HG03045 (cell line): Measurements from ENCODE around the gene SLC38A11.
"Not testable (repeated sequence)": the region's sequence is repeated elsewhere in the genome, so short reads cannot be mapped to it uniquely, and the experiment has no call there.

Experiments
- ATAC-seq: cut with Tn5 transposase; IDR thresholded peaks from one replicate; pipeline ENCODE4 v1.9.1; 2021; ENCODE audit warnings: mild to moderate bottlenecking, moderate library complexity; ENCODE audit not compliant: unreplicated experiment

The SLC38A11 gene

DNA sequence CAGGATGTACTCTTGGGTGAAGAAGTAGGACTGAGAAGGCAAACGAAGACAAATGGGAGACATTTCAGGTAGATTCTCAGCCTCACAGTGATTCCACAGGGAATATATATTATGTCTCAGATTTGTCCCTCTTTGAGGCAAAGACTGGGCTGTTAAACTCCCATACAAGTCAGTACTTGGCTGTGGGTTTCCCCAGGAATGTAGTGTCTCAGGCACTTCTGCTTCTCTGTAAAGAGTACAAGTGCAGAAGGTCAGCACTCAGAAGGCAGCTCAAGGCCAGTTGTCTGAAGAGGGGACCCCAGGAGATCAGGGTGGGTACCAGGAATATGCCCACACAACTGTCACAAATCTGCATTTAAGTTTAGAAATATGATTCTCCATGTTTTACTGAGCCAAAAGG, 73.8 kb downstream of the SLC38A11 start:
- ATAC-seq: no peak

DNA sequence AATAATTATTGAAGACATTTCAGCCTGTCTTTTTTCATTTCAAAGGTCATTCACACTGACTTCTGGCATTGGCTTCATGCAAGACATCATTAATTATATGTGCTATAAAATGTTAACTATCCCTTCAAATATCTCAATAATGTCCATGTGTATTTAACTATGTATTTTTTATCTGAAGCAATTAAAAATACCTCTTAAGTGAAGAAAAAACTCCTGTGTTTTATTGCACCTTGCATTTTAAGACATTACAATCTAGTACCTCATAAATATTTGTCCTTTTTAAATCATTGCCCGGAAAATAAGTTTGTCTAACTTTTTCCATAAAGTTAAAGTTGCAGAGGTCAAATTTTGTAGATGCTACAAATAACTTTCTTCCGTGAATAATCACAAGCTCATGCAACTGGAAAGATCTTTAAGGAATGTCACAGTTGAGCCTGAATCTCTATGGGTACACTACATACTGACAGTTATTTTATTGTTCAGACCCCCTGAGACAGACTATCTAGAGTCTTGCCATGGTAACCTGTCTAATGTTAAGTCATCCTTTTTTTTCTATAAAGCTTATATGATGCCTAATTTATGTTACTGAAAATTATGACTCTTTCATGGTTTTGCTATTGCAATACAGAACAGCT, 75.3 kb downstream of the SLC38A11 start:
- no peak for ATAC-seq

DNA sequence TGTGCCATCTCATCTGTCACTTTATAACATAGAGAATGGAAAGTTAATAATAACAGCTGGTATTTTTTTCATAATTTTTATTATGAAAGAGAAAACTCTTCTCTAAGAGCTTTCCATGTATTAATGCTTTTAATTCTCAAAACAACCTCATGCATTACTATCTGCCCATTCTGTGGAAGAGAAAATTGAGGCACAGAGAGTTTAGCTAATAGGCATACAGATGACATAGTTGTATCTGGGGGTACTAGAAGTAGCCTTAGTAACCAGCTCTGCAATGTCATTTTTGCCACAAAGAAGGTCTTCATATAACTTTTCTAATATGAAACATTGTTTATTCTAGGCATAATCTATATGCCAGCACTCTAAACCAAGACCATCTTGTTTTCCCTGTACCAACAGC, 77.4 kb downstream of the SLC38A11 start:
- no peak for ATAC-seq

DNA sequence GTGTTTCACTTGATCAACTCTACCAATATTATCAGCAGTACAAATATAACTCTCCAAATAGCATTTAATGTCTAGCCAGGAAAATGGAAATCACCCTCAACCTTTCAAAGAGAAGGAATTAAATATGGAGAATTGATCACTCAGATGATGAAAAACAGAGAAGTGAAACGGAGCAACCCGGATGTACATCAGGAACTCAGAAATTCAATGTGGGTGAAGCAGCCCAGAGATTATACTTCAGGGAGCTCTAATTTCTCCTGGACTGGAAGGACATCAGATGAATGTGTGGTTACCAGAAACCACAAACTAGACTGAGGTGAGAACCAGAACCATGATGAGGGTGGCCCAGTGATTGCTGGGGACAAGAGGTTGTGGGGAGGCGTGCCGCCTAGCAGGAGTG, 78.2 kb downstream of the SLC38A11 start:
- no peak for ATAC-seq

DNA sequence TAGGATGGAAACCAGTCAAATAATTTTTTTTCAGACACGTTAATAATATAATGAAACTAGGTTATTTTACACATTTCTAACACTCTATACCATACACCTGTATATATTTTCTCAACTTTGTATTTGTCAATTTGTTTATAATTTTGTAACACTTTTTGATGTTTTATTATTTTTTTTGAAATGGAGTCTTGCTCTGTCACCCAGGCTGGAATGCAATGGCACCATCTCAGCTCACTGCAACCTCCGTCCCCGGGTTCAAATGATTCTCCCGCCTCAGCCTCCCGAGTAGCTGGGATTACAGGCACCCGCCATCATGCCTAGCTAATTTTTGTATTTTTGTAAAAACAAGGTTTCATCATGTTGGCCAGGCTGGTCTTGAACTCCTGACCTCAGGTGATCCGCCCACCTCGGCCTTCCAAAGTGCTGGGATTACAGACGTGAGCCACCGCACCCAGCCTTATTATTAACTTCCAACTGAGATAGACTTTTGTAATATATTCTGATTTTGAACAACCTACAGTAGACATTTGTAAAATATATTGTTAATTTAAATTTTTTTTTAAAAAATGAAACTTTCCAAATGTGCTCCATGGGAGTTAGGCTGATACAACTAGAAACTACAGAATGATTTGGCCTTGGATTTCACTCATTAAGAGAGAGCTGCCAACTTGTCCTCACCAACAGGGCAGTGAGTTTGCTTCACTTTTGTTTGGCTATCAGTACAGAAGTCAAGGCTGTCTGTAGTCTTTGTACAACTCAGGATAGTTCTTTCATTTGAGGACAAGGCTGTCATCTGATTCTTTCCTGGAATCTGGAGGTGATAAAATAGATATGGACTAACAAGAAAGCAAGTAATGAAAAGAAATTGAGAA, 79.8 kb downstream of the SLC38A11 start:
- no peak for ATAC-seq

DNA sequence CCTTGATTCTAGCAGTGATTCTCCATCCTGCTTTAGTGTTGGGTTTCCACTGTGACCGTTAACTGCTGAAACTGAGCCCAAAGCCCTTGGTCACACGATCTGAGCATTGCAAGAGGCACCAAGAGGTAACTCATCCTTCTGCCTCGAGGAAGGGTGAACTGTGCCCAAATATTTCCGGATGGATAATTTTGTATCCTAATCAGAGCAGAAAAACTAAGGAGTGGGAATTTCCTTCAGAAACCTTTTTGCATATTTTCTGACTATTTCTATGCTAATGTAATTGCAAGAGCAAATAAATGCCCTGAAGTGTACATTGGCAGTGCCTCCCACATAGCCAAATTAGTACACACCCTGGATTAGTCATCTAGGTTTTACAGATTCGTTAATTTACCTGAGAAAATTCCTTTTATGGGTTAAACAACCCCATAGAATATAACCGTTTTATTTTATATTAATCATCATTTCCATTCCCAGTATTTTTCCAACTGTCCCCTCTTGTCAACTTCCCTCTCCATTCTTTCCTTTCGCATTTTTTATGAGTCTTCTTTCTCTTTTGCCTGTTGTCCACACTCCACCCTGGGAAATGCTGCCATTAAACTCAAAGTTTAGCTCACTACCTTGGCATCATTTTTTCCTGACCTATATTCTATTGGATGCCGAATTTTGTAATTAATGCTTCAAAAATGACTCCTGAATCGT, 82.0 kb downstream of the SLC38A11 start:
- ATAC-seq: no peak

DNA sequence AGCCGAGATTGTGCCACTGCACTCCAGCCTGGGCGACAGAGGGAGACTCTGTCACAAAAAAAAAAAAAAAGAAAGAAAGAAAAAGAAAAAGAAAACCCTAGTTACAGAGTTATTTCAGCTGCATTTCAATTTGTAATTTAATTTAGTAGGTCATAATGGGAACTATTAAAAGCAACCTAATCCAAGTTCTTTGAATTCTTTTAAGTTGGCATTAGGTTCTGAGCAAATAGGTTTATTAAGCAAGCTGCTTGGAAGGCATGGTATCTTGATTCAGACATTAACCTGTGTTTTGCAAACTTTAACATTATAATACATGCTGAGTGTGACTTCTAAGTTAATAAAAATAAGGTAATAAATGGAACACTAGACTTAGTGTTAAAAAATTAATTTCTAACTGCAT, 83.9 kb downstream of the SLC38A11 start:
- no peak for ATAC-seq

DNA sequence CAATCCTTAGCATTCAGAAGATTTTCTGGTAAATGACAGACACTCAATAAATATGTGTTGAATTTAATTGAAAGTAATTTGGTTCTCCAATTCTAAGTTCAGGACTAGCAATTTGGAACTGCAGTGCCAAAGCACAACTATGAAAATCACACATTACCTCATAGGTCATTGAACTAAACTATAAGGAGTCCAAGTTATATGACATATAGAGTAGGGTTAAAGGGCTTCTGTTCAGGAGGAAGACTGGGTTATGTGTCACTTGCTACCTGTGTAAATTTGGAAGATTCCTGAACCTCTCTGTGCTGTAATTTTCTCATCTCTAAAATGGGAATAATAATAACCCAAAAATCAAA, 85.9 kb downstream of the SLC38A11 start:
- no peak for ATAC-seq

DNA sequence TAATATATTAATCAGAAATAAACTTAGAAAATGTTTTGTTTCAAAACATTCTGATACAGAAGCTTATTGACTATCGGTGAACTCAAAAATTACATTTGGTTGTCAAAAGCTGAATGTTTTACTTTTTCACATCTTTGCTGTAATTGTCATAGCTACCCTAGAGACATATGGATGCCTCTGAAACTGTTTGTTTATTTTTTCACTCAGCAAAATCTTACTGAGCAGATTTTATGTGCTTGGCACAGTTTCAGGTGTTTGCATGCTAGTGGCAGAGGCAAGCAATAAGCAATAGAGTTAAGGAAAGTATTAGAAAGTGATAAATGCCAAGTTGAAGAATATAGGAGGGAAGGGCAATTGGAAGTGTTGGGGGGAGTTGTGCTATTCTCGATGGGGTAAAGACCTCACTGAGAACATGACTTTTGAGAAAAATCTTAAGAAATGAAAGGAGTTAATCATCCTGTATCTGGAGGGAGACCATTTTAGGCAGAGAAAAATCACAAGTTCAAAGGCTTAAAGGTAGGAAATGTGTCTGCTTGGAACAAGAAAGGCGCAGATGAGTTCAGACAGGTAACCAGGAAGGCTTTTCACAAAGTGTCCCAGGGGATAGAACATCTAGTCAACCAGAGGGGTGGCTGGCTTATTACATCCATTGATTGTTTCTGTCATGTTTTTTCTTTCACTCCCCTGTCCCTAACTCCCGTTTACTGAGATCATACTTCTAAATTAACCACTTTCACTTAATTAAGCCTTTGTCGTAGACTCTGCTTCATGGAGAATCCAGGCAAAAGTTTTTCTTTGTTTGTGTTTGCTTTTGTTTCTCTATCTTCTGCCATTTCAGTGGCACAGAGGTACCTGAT, 86.5 kb downstream of the SLC38A11 start:
- ATAC-seq: no peak

DNA sequence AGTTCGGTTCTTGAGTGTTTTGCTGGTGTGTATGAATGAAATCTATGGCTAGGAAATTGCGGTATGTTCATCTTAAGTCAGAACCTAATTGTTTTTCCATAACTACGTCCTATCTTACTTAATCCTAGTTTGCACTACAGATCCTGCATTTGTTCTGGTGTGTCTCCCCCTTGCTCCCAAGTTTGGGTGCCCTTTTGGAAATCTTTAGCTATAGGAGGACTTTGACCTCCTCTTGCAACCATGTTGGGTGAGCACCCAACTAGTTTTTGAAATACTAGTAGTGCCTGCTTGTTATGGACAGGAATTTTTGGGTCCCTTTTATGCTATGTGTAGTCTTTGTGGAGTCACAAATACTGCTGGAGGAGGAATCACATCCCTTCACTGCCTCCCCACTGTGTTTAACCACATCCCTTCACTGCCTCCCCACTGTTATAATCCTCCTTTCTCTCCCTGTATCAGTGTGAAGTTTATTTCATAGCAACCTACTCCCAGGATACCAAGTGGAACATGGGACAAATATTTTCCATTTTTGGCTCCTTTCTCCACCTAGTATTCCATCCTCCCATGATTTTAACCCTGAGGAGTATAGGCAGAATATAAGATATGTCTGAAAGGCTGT, 87.4 kb downstream of the SLC38A11 start:
- ATAC-seq: no peak

DNA sequence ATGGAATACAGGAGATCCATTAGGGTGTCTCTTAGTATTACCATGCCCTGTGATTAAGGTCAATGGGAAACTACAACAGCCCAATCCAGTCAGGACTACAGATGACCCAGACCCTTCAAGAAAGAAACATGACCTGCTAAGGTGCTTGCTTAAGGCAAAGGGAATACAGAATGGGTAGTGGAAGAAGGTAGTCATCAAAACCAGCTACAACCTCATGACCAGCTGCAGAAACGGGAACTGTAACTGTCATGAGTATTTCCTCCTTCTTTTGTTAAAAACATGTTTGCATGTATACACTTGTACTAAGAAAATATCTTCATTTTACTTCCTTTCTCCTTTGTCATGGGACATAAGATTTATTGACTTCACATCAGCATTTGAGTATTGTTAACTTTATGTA, 88.9 kb downstream of the SLC38A11 start:
- not testable (repeated sequence) for ATAC-seq

DNA sequence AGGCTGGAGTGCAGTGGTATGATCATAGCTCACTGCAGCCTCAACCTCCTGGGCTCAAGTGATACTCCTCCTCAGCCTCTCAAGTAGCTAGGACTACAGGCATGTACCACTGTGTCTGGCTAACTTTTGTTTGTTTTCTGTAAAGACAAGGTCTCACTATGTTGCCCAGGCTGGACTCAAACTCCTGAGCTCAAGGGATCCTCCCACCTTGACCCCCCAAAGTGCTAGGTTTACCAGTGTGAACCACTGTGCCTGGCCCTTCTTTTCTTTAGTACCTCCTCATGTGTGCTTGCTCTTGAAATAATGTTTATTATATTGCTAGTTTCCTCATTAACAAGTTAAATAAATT, 94.7 kb downstream of the SLC38A11 start:
- ATAC-seq: no peak

DNA sequence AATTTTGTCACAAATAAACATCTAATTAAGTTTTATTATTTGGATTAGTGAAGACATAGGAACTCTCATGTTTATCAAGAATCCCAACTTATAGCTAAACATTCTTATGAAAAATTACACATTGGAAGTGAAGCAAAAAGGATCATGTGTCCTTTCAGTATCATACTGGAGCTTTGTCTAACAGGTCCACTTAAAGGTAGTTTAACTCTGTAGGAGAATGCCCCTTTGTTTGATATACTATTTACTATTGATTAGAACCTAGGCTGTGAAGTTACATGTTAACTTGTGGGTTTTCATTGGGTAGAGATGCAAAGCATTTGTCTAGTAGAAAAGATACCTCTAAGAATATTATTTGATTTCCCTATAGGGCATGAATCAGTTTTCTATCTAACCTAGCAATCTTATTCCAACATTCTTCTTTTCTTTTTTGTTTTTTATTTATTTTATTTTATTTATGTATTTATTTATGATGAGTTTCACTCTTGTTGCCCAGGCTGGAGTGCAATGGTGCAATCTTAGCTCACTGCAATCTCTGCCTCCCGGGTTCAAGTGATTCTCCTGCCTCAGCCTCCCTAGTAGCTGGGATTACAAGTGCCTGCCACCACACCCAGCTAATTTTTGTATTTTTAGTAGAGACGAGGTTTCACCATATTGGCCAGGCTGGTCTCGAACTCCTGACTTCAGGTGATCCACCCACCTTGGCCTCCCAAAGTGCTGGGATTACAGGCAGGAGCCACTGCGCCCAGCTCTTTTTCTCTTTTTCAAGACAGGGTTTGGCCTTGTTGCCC, 95.2 kb downstream of the SLC38A11 start:
- ATAC-seq: not testable (repeated sequence)

DNA sequence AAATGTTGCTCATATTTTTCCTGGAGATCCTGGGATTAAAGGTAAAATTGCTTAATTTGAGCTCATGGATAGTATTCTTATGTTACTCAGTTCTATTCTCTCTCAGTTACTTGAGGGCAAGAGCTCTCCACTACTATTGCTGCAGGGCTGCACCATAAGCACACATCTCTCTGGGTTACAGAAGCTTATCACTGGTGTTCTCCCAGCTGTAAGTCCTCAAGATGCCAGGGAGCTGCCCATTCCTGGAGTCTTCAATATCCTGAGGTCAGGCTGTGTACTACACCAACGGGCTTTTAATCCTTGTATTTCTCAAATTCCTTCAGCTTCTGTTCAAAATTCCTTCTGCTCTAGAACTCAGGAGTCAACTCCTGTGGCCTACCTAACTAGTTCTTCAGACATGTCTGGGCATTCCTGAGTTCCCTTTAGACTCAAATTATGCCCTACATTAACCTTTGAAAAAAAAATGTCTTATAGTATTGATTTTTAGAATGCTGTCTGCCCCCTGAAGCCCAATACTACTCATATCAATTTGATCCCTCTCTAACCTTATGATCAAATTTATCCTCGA, 96.0 kb downstream of the SLC38A11 start:
- no peak for ATAC-seq

DNA sequence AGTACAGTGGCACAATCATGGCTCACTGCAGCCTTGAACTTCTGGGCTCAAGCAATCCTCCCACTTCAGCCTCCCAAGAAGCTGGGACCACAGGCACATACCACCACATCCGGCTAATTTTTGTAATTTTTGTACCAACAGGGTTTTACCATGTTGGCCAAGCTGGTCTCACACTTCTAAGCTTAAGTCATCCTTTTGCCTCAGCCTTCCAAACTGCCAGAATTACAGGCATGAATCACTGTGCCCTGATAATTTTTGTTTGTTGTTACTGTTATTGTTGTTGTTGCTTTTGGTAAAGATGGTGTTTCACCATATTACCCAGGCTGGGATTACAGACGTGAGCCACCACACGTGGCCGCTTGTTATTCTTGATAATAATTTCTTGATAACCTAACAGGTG, 103.2 kb downstream of the SLC38A11 start:
- ATAC-seq: no peak

DNA sequence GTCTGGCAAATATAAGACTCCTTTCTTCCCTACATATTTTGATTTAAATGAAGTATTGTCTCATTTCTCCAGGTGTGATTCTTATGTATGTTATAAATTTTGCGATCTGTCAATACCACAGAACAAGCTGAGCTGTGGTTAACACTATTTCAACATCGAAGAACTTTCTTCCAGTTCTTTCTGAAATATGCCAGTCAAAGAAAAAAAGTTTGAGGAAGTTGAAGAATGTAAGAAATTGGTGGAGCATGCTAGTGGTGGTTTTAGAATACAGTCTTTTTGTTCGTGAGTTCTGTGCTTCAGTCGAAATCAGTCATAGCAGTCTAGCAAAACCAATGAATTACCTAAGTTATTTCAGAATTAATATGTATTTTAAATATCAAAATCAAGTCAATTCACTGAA, 105.1 kb downstream of the SLC38A11 start:
- no peak for ATAC-seq

DNA sequence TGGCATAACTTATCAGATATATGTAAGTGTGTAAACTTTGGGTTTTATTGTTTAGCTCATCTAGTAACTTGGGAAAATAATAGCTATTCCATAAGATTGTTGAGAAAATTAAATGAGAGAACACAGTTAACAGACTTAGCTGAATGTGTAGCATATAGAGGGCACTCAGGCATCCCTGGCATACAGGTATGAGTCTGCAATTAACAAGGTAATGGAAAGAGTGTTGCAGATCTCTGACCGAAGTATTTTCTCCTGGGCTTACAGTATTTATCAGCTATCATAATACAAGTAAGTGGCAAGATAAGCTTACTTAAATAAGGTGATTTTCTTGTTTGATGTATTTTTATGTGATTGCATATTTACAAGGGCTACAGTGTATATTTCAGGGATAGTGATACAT, 105.8 kb downstream of the SLC38A11 start:
- no peak for ATAC-seq

DNA sequence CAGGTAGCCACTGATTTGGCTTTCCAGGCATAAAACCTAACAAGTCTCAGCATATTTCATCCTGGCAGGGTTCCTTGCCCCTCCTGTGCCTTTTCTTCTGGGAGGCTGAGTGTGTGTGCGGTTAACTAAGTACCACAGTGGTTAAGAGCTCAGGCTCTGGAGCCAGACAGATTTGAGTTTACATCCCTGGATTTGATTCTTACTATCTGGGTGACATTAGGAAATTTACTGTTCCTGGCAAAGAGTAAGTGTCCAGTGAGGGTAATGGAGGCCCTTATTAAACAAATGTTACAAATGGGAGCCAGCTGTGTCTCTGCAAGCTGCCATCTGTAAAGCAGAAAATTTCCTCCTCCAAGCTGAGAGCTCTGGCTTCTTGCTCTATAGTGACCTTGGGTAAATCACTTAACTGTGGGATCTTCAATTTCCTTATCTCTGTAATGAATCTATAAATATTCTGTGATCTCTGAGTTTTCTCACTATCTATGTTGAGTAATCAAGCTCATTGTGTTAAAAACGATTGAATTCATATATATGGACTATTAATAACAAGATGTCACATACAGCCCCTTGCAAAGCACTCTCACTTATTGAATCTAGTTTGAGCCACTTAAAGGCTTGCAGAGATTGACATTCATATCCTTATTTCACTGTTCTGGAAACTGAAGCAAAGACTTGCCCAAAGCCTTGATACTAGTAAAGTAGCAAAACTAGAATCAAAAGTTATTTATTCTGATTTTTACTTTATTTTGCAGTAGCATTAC, 107.2 kb downstream of the SLC38A11 start:
- no peak for ATAC-seq

DNA sequence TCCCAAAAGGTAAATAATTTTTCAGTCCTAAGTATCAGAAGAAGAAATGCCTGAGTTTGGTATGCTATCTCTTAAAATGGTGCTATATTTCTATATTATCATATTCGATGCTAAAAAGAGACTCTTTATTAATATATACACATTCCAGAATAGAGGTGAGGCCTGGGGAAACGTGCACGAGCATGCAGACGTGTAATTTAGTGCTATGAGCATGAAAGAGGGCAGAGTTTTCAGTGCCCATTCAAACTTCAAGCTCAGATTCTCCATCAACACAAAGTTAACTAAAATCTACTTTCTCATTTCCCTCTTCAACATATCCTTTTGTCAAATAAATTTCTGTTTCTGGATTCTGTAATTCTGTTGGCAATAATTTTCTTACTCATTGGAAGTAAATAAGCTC, 108.0 kb downstream of the SLC38A11 start:
- no peak for ATAC-seq
